Measurements from ENCODE around the gene MIA3.

- TF ChIP-seq, protein P1, sequence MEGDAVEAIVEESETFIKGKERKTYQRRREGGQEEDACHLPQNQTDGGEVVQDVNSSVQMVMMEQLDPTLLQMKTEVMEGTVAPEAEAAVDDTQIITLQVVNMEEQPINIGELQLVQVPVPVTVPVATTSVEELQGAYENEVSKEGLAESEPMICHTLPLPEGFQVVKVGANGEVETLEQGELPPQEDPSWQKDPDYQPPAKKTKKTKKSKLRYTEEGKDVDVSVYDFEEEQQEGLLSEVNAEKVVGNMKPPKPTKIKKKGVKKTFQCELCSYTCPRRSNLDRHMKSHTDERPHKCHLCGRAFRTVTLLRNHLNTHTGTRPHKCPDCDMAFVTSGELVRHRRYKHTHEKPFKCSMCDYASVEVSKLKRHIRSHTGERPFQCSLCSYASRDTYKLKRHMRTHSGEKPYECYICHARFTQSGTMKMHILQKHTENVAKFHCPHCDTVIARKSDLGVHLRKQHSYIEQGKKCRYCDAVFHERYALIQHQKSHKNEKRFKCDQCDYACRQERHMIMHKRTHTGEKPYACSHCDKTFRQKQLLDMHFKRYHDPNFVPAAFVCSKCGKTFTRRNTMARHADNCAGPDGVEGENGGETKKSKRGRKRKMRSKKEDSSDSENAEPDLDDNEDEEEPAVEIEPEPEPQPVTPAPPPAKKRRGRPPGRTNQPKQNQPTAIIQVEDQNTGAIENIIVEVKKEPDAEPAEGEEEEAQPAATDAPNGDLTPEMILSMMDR (IDR thresholded peaks at IDR 0.05; ENCODE audit: low read depth, low read length, poor library complexity, severe bottlenecking) = peak; percentile 25
- no peak for TF ChIP-seq EZH2phosphoT487 (IDR thresholded peaks at IDR 0.05; ENCODE audit: borderline replicate concordance, low read length)
These were observed 95.4 kb downstream of the MIA3 start for GRCh38 chr1:222713091-222713961.
